Measurements from ENCODE around the gene DEPP1. TPM values are rescaled to one million over a fixed set of nuclear protein-coding genes. Genes with fewer than 3 reads are reported as not detected.

Gene DEPP1
- polyA plus RNA-seq, 1 experiment, result 11.9 TPM

- no peak for DNase-seq (ENCODE audit: low read depth)
- POLR2A ChIA-PET, result no interaction called here
- CTCF ChIA-PET, result interaction anchor here (0.7 to 1.0 kb wide), 2 partner anchors 23 to 36 kb away, joined by 3 to 4 read pairs; no protein-coding TSS in a partner anchor
These were observed 38.8 kb downstream of the DEPP1 start for GRCh38 chr10:44939691-44940401.

GRCh38 chr10:44938956-44939355 is 39.7 kb downstream of the DEPP1 start:
- ChIA-PET CTCF (no interaction called here), POLR2A (no interaction called here)
- no peaks in the 10 kb centered on the region for H3K36me3 ChIP-seq (ENCODE audit: control insufficient read depth, insufficient read depth, low read length)
- H3K4me3 ChIP-seq (ENCODE audit: low read depth, low read length), result no peak overlapping the region
- no peak for TF ChIP-seq CTCF (IDR thresholded peaks at IDR 0.05; ENCODE audit: insufficient read depth, low read depth, low read length)
- no peaks in the 10 kb centered on the region for H3K27me3 ChIP-seq (ENCODE audit: control insufficient read depth, insufficient read depth, low read length)
- no peak for DNase-seq (ENCODE audit: low read depth)

More at GRCh38 chr10:44939691-44940401, 38.8 kb downstream of the DEPP1 start:
- no peak for TF ChIP-seq CTCF (IDR thresholded peaks at IDR 0.05; ENCODE audit: insufficient read depth, low read depth, low read length)
- Histone ChIP-seq H3K27me3 (ENCODE audit: control insufficient read depth, insufficient read depth, low read length) (no peaks in the 10 kb centered on the region), H3K36me3 (ENCODE audit: control insufficient read depth, insufficient read depth, low read length) (no peaks in the 10 kb centered on the region), H3K4me3 (ENCODE audit: low read depth, low read length) (no peak overlapping the region)

GRCh38 chr10:44937196-44938005 is 41.2 kb downstream of the DEPP1 start:
- DNase-seq (ENCODE audit: low read depth), result no peak
- CTCF ChIA-PET, result interaction anchor here (1.2 to 8.1 kb wide), 2 partner anchors 15 to 28 kb away, joined by 3 to 87 read pairs; no protein-coding TSS in a partner anchor
- POLR2A ChIA-PET, result no interaction called here
- TF ChIP-seq CTCF (IDR thresholded peaks at IDR 0.05; ENCODE audit: insufficient read depth, low read depth, low read length), result no peak
- no peak overlapping the region for H3K4me3 ChIP-seq (ENCODE audit: low read depth, low read length)
- no peaks in the 10 kb centered on the region for H3K27me3 ChIP-seq (ENCODE audit: control insufficient read depth, insufficient read depth, low read length)
- no peaks in the 10 kb centered on the region for H3K36me3 ChIP-seq (ENCODE audit: control insufficient read depth, insufficient read depth, low read length)

- no peaks in the 10 kb centered on the region for H3K27me3 ChIP-seq (ENCODE audit: control insufficient read depth, insufficient read depth, low read length)
- no peak for TF ChIP-seq CTCF (IDR thresholded peaks at IDR 0.05; ENCODE audit: insufficient read depth, low read depth, low read length)
- no peaks in the 10 kb centered on the region for H3K36me3 ChIP-seq (ENCODE audit: control insufficient read depth, insufficient read depth, low read length)
- ChIA-PET POLR2A (no interaction called here), CTCF (interaction anchor here (8.1 kb wide), 1 partner anchor 29 kb away, joined by 87 read pairs; no protein-coding TSS in a partner anchor)
- DNase-seq (ENCODE audit: low read depth), result no peak
- no peak overlapping the region for H3K4me3 ChIP-seq (ENCODE audit: low read depth, low read length)
These were observed 42.2 kb downstream of the DEPP1 start for GRCh38 chr10:44936314-44936975.

GRCh38 chr10:44935966-44936295 is 42.7 kb downstream of the DEPP1 start:
- POLR2A ChIA-PET, result no interaction called here
- no peak for DNase-seq (ENCODE audit: low read depth)
- Histone ChIP-seq H3K36me3 (ENCODE audit: control insufficient read depth, insufficient read depth, low read length) (no peaks in the 10 kb centered on the region), H3K27me3 (ENCODE audit: control insufficient read depth, insufficient read depth, low read length) (peaks cover 3% of the 10 kb centered on the region; the same call in 1 of the 2 replicates), H3K4me3 (ENCODE audit: low read depth, low read length) (no peak overlapping the region)
- CTCF ChIA-PET, result interaction anchor here (0.9 to 8.1 kb wide), 4 partner anchors 11 to 128 kb away, joined by 3 to 87 read pairs (median 3); no protein-coding TSS in a partner anchor
- no peak for TF ChIP-seq CTCF (IDR thresholded peaks at IDR 0.05; ENCODE audit: insufficient read depth, low read depth, low read length)
